Caco-2 (cell line): Measurements from ENCODE around the gene ARSD. TPM values are rescaled to one million over a fixed set of nuclear protein-coding genes. Genes with fewer than 3 reads are reported as not detected.

Source experiments
- BruUV-seq: library from RNA; stranded (reverse); fragments of 400-500 nt; replicated peaks from 2 replicates; lab custom pipeline; 2021; lab: Mats Ljungman, UMichigan
- CTCF ChIA-PET: fragments of 300-600 bp; sonication (Branson Sonifier 250); formaldehyde crosslinking; loops from one replicate; lab custom pipeline; 2022; ENCODE audit warnings: antibody characterized with exemption; lab: Charles Lee
- POLR2A ChIA-PET: fragments of 300-600 bp; sonication (Branson Sonifier 250); formaldehyde crosslinking; loops from one replicate; lab custom pipeline; 2022; ENCODE audit warnings: antibody characterized with exemption; lab: Charles Lee
- DNase-seq, 2 experiments: peaks; one replicate each; pipeline versions ENCODE4 v3.0.0 to v3.0.0-alpha.2; 2020 to 2022
- H3K27me3 ChIP-seq: replicated peaks from 2 replicates; pipeline ENCODE4 v1.6.0; 2011; ENCODE audit warnings: low read length; ENCODE audit not compliant: control insufficient read depth, insufficient read depth
- H3K36me3 ChIP-seq: 2 replicates; pipeline ENCODE4 v1.5.1; 2011; ENCODE audit warnings: low read length; ENCODE audit not compliant: control insufficient read depth, insufficient read depth
- H3K4me1 ChIP-seq: fragments of 250-450 bp; sonication (Bioruptor Pico); 2 replicates; pipeline ENCODE4 v1.5.1; 2020; ENCODE audit warnings: mild to moderate bottlenecking
- H3K4me3 ChIP-seq: 2 replicates; pipeline ENCODE4 v1.5.1; 2011; ENCODE audit warnings: low read depth, mild to moderate bottlenecking, control low read depth, low read length
- H3K9me3 ChIP-seq: fragments of 250-450 bp; sonication (Bioruptor Pico); 2 replicates; pipeline ENCODE4 v1.5.1; 2020; ENCODE audit warnings: mild to moderate bottlenecking, moderate library complexity
- H3K27ac Mint-ChIP-seq: one replicate; pipeline ENCODE4 v1.8.0; 2022; ENCODE audit warnings: mixed read lengths; ENCODE audit not compliant: unreplicated experiment
- H3K27me3 Mint-ChIP-seq: one replicate; pipeline ENCODE4 v1.8.0; 2022; ENCODE audit warnings: mixed read lengths; ENCODE audit not compliant: insufficient read depth, unreplicated experiment
- H3K36me3 Mint-ChIP-seq: one replicate; pipeline ENCODE4 v1.8.0; 2022; ENCODE audit warnings: mild to moderate bottlenecking, mixed read lengths; ENCODE audit not compliant: insufficient read depth, unreplicated experiment
- H3K4me1 Mint-ChIP-seq: one replicate; pipeline ENCODE4 v1.8.0; 2022; ENCODE audit warnings: low read depth, mixed read lengths; ENCODE audit not compliant: unreplicated experiment
- H3K4me3 Mint-ChIP-seq: one replicate; pipeline ENCODE4 v1.8.0; 2022; ENCODE audit warnings: mild to moderate bottlenecking, moderate library complexity, mixed read lengths; ENCODE audit not compliant: unreplicated experiment
- H3K9me3 Mint-ChIP-seq: one replicate; pipeline ENCODE4 v1.8.0; 2022; ENCODE audit warnings: mixed read lengths; ENCODE audit not compliant: unreplicated experiment
- CTCF ChIP-seq, 2 experiments: fragments of 200-600 bp in 1 of 2; IDR thresholded peaks; 1 replicate in 1 of 2; 2 replicates in 1 of 2; pipeline versions ENCODE4 v1.5.1 to v1.8.0; 2011 to 2022; ENCODE audit warnings: antibody characterized with exemption in 1 of 2, control low read depth in 1 of 2, inconsistent platforms in 1 of 2, low read depth in 1 of 2, low read length in 1 of 2, mild to moderate bottlenecking in 1 of 2, moderate library complexity in 1 of 2; ENCODE audit not compliant: insufficient read depth in 1 of 2, severe bottlenecking in 1 of 2, unreplicated experiment in 1 of 2
- intact Hi-C: fragments of 100-400 bp; cut with micrococcal nuclease; formaldehyde crosslinking; loops from one replicate; pipeline ENCODE4 v1.10.0; 2022; ENCODE audit not compliant: unreplicated experiment
- total RNA-seq: library from RNA; stranded (reverse); gene quantifications from 2 replicates; pipeline ENCODE4 v1.2.3, GENCODE V29; 2022

Gene ARSD
- total RNA-seq, 1 experiment from 2014 or later = 5.8 TPM

GRCh38 chrX:2871831-2872230 is 57.3 kb downstream of the ARSD start:
- no peaks in the 10 kb centered on the region for H3K27me3 ChIP-seq
- no peaks in the 10 kb centered on the region for H3K36me3 ChIP-seq
- ChIA-PET POLR2A (no interaction called here), CTCF (no interaction called here)
- no peaks in the 10 kb centered on the region for H3K9me3 ChIP-seq
- H3K36me3 Mint-ChIP-seq = peaks cover 7% of the 10 kb centered on the region
- no peaks in the 10 kb centered on the region for H3K9me3 Mint-ChIP-seq
- no peak overlapping the region for H3K4me3 ChIP-seq
- H3K4me1 ChIP-seq = no peaks in the 10 kb centered on the region
- TF ChIP-seq CTCF (IDR thresholded peaks at IDR 0.05; ENCODE audit: insufficient read depth in 1 of 2, low read depth in 1 of 2, low read length in 1 of 2, severe bottlenecking in 1 of 2, unreplicated experiment in 1 of 2) = no peak
- no TSS peak for BruUV-seq
- H3K27ac Mint-ChIP-seq = no peak overlapping the region
- H3K27me3 Mint-ChIP-seq = no peaks in the 10 kb centered on the region
- H3K4me3 Mint-ChIP-seq = no peak overlapping the region
- no peaks in the 10 kb centered on the region for H3K4me1 Mint-ChIP-seq
- intact Hi-C loops = no loop called here
- DNase-seq = no peak

- CTCF ChIA-PET = no interaction called here
These were observed 58.5 kb downstream of the ARSD start for GRCh38 chrX:2870650-2871049.

GRCh38 chrX:2867206-2867605 is 61.9 kb downstream of the ARSD start:
- Mint-ChIP-seq H3K4me3 (no peak overlapping the region), H3K4me1 (no peaks in the 10 kb centered on the region), H3K27me3 (no peaks in the 10 kb centered on the region), H3K9me3 (no peaks in the 10 kb centered on the region), H3K27ac (no peak overlapping the region), H3K36me3 (peaks cover 36% of the 10 kb centered on the region)
- intact Hi-C loops = no loop called here
- no TSS peak for BruUV-seq
- CTCF ChIA-PET = interaction anchor here (1.3 kb wide), 1 partner anchor 9 kb away, joined by 4 read pairs; no protein-coding TSS in a partner anchor
- POLR2A ChIA-PET = no interaction called here
- no peak overlapping the region for H3K4me3 ChIP-seq
- no peak for DNase-seq
- no peaks in the 10 kb centered on the region for H3K27me3 ChIP-seq
- no peaks in the 10 kb centered on the region for H3K9me3 ChIP-seq
- no peaks in the 10 kb centered on the region for H3K4me1 ChIP-seq
- TF ChIP-seq CTCF (IDR thresholded peaks at IDR 0.05; ENCODE audit: insufficient read depth in 1 of 2, low read depth in 1 of 2, low read length in 1 of 2, severe bottlenecking in 1 of 2, unreplicated experiment in 1 of 2) = no peak
- H3K36me3 ChIP-seq = no peaks in the 10 kb centered on the region

More at GRCh38 chrX:2870650-2871049, 58.5 kb downstream of the ARSD start:
- Histone ChIP-seq H3K4me1 (no peaks in the 10 kb centered on the region), H3K36me3 (no peaks in the 10 kb centered on the region), H3K9me3 (no peaks in the 10 kb centered on the region), H3K27me3 (no peaks in the 10 kb centered on the region), H3K4me3 (no peak overlapping the region)
- H3K4me1 Mint-ChIP-seq = no peaks in the 10 kb centered on the region
- no peak overlapping the region for H3K4me3 Mint-ChIP-seq
- no TSS peak for BruUV-seq
- H3K27me3 Mint-ChIP-seq = no peaks in the 10 kb centered on the region
- no peak for TF ChIP-seq CTCF (IDR thresholded peaks at IDR 0.05; ENCODE audit: insufficient read depth in 1 of 2, low read depth in 1 of 2, low read length in 1 of 2, severe bottlenecking in 1 of 2, unreplicated experiment in 1 of 2)
- H3K9me3 Mint-ChIP-seq = no peaks in the 10 kb centered on the region
- peaks cover 14% of the 10 kb centered on the region for H3K36me3 Mint-ChIP-seq
- intact Hi-C loops = no loop called here
- no peak overlapping the region for H3K27ac Mint-ChIP-seq
- no peak for DNase-seq
- POLR2A ChIA-PET = no interaction called here
